Neural progenitor cell (in vitro differentiated cells): ENCODE results near the gene TNIP2. TPM values are rescaled to one million over a fixed set of nuclear protein-coding genes. Genes with fewer than 3 reads are reported as not detected.

Experiments
- DNase-seq: peaks from one replicate; pipeline ENCODE4 v3.0.0-alpha.2; 2016; ENCODE audit warnings: low spot score
- H2AFZ ChIP-seq: fragments of 200-600 bp; sonication (generic); replicated peaks from 2 replicates; pipeline ENCODE4 v1.6.1; 2016; ENCODE audit warnings: antibody characterized with exemption
- H3F3A ChIP-seq: fragments of 200-600 bp; sonication (generic); 2 replicates; pipeline ENCODE4 v1.6.1; 2016; ENCODE audit warnings: antibody characterized with exemption, low read depth
- H3K27ac ChIP-seq: fragments of 200-600 bp; sonication (generic); 2 replicates; pipeline ENCODE4 v1.5.1; 2016; ENCODE audit warnings: mild to moderate bottlenecking
- H3K27me3 ChIP-seq: fragments of 200-600 bp; sonication (generic); 2 replicates; pipeline ENCODE4 v1.6.1; 2016; ENCODE audit warnings: mild to moderate bottlenecking, moderate library complexity
- H3K36me3 ChIP-seq: fragments of 200-600 bp; sonication (generic); 2 replicates; pipeline ENCODE4 v1.5.1; 2016
- H3K4me1 ChIP-seq: fragments of 200-600 bp; sonication (generic); 2 replicates; pipeline ENCODE4 v1.6.1; 2016; ENCODE audit warnings: mixed run types
- H3K4me2 ChIP-seq: fragments of 200-600 bp; sonication (generic); 2 replicates; pipeline ENCODE4 v1.6.1; 2016
- H3K4me3 ChIP-seq: fragments of 200-600 bp; sonication (generic); 2 replicates; pipeline ENCODE4 v1.5.1; 2016
- H3K79me2 ChIP-seq: fragments of 200-600 bp; sonication (generic); 2 replicates; pipeline ENCODE4 v1.6.1; 2016; ENCODE audit warnings: low read depth
- H3K9ac ChIP-seq: fragments of 200-600 bp; sonication (generic); 2 replicates; pipeline ENCODE4 v1.6.1; 2016
- H3K9me3 ChIP-seq: fragments of 200-600 bp; sonication (generic); 2 replicates; pipeline ENCODE4 v1.5.1; 2016; ENCODE audit warnings: low read depth
- H4K20me1 ChIP-seq: fragments of 200-600 bp; sonication (generic); 2 replicates; pipeline ENCODE4 v1.6.1; 2016; ENCODE audit warnings: low read depth
- H3K27ac Mint-ChIP-seq: 3 replicates; pipeline ENCODE4 v1.8.0; 2021; ENCODE audit warnings: mixed read lengths
- H3K27me3 Mint-ChIP-seq: 2 replicates; pipeline ENCODE4 v1.8.0; 2022; ENCODE audit warnings: low read depth, mild to moderate bottlenecking, inconsistent platforms, moderate library complexity, mixed read lengths; ENCODE audit not compliant: insufficient read depth
- H3K36me3 Mint-ChIP-seq: 3 replicates; pipeline ENCODE4 v1.8.0; 2021; ENCODE audit warnings: mixed read lengths
- H3K4me1 Mint-ChIP-seq: 3 replicates; pipeline ENCODE4 v1.8.0; 2021; ENCODE audit warnings: mixed read lengths
- H3K4me3 Mint-ChIP-seq: 3 replicates; pipeline ENCODE4 v1.8.0; 2021; ENCODE audit warnings: mild to moderate bottlenecking, moderate library complexity, mixed read lengths
- H3K9me3 Mint-ChIP-seq: 3 replicates; pipeline ENCODE4 v1.8.0; 2020; ENCODE audit warnings: mixed read lengths
- CTCF ChIP-seq: fragments of 200-600 bp; sonication (generic); IDR thresholded peaks from 2 replicates; pipeline ENCODE4 v1.5.1; 2017; ENCODE audit warnings: antibody characterized with exemption, mild to moderate bottlenecking
- EZH2 ChIP-seq: fragments of 200-600 bp; sonication (generic); IDR thresholded peaks from 2 replicates; pipeline ENCODE4 v1.6.1; 2017; ENCODE audit warnings: antibody characterized with exemption, mild to moderate bottlenecking, moderate library complexity
- EZH2phosphoT487 ChIP-seq: fragments of 200-600 bp; sonication (generic); IDR thresholded peaks from 2 replicates; pipeline ENCODE4 v1.6.1; 2017; ENCODE audit warnings: antibody characterized with exemption
- total RNA-seq: library from RNA; depleted of rRNA; stranded (reverse); fragments of >200 nt; gene quantifications from 2 replicates; pipeline ENCODE4 v1.2.3, GENCODE V29; 2015; ENCODE audit warnings: low replicate concordance

Gene TNIP2
- total RNA-seq, 1 donor from 2014 or later = 24.5 TPM

- H4K20me1 ChIP-seq = no peaks in the 10 kb centered on the region
- H3K4me3 ChIP-seq = no peak overlapping the region
- Mint-ChIP-seq H3K9me3 (no peaks in the 10 kb centered on the region), H3K27me3 (peaks cover 4% of the 10 kb centered on the region), H3K4me1 (no peaks in the 10 kb centered on the region), H3K36me3 (peaks cover 11% of the 10 kb centered on the region), H3K27ac (no peak overlapping the region), H3K4me3 (no peak overlapping the region)
- H3F3A ChIP-seq = peaks cover 14% of the 10 kb centered on the region
- no peak overlapping the region for H3K27ac ChIP-seq
- H3K4me1 ChIP-seq = no peaks in the 10 kb centered on the region
- H3K4me2 ChIP-seq = no peak overlapping the region
- H3K9me3 ChIP-seq = no peaks in the 10 kb centered on the region
- no peak overlapping the region for H3K9ac ChIP-seq
- no peaks in the 10 kb centered on the region for H3K79me2 ChIP-seq
- H3K36me3 ChIP-seq = no peaks in the 10 kb centered on the region
- DNase-seq = no peak
- H3K27me3 ChIP-seq = no peaks in the 10 kb centered on the region
- H2AFZ ChIP-seq = no peak overlapping the region
- TF ChIP-seq CTCF (no peak), EZH2phosphoT487 (no peak), EZH2 (no peak)
Observed at GRCh38 chr4:2725380-2725779, 30.8 kb downstream of the TNIP2 start.

- H3K27me3 ChIP-seq = no peaks in the 10 kb centered on the region
- H3K4me2 ChIP-seq = no peak overlapping the region
- Mint-ChIP-seq H3K36me3 (peaks cover 15% of the 10 kb centered on the region), H3K9me3 (no peaks in the 10 kb centered on the region), H3K4me3 (no peak overlapping the region), H3K4me1 (no peaks in the 10 kb centered on the region), H3K27ac (no peak overlapping the region), H3K27me3 (peaks cover 3% of the 10 kb centered on the region)
- H3K9me3 ChIP-seq = no peaks in the 10 kb centered on the region
- no peaks in the 10 kb centered on the region for H4K20me1 ChIP-seq
- DNase-seq = no peak
- TF ChIP-seq EZH2 (no peak), EZH2phosphoT487 (no peak), CTCF (no peak)
- no peak overlapping the region for H3K4me3 ChIP-seq
- no peak overlapping the region for H3K9ac ChIP-seq
- no peaks in the 10 kb centered on the region for H3K4me1 ChIP-seq
- H3K36me3 ChIP-seq = peaks cover 4% of the 10 kb centered on the region
- H2AFZ ChIP-seq = no peak overlapping the region
- H3K27ac ChIP-seq = no peak overlapping the region
- H3F3A ChIP-seq = peaks cover 14% of the 10 kb centered on the region
- H3K79me2 ChIP-seq = no peaks in the 10 kb centered on the region
Observed at GRCh38 chr4:2723751-2724150, 32.4 kb downstream of the TNIP2 start.

GRCh38 chr4:2722033-2722432 is 34.1 kb downstream of the TNIP2 start:
- TF ChIP-seq EZH2 = no peak
- Histone ChIP-seq H3K4me1 (no peaks in the 10 kb centered on the region), H3F3A (peaks cover 14% of the 10 kb centered on the region), H4K20me1 (no peaks in the 10 kb centered on the region), H3K36me3 (peaks cover 4% of the 10 kb centered on the region), H3K9me3 (no peaks in the 10 kb centered on the region), H2AFZ (no peak overlapping the region), H3K27ac (no peak overlapping the region), H3K79me2 (no peaks in the 10 kb centered on the region), H3K4me3 (no peak overlapping the region), H3K4me2 (no peak overlapping the region), H3K27me3 (no peaks in the 10 kb centered on the region), H3K9ac (no peak overlapping the region)
- DNase-seq = no peak
- Mint-ChIP-seq H3K27ac (peak overlapping the region; percentile 10), H3K27me3 (peaks cover 3% of the 10 kb centered on the region), H3K4me3 (no peak overlapping the region), H3K9me3 (no peaks in the 10 kb centered on the region), H3K36me3 (peaks cover 18% of the 10 kb centered on the region), H3K4me1 (no peaks in the 10 kb centered on the region)

GRCh38 chr4:2721586-2721985 is 34.5 kb downstream of the TNIP2 start:
- peaks cover 4% of the 10 kb centered on the region for H3K36me3 ChIP-seq

More at GRCh38 chr4:2721586-2721985, 34.5 kb downstream of the TNIP2 start:
- H3K27me3 ChIP-seq = no peaks in the 10 kb centered on the region
- Mint-ChIP-seq H3K9me3 (no peaks in the 10 kb centered on the region), H3K27ac (no peak overlapping the region), H3K4me1 (no peaks in the 10 kb centered on the region), H3K36me3 (peaks cover 18% of the 10 kb centered on the region), H3K4me3 (no peak overlapping the region), H3K27me3 (peaks cover 3% of the 10 kb centered on the region)
- H3K4me2 ChIP-seq = no peak overlapping the region
- H3K27ac ChIP-seq = no peak overlapping the region
- no peak overlapping the region for H3K9ac ChIP-seq
- TF ChIP-seq CTCF = no peak
- TF ChIP-seq EZH2phosphoT487 = no peak
- no peak for TF ChIP-seq EZH2
- H4K20me1 ChIP-seq = no peaks in the 10 kb centered on the region
- H2AFZ ChIP-seq = no peak overlapping the region
- no peak overlapping the region for H3K4me3 ChIP-seq
- no peaks in the 10 kb centered on the region for H3K4me1 ChIP-seq
- peaks cover 14% of the 10 kb centered on the region for H3F3A ChIP-seq
- no peaks in the 10 kb centered on the region for H3K79me2 ChIP-seq
- DNase-seq = no peak
- H3K9me3 ChIP-seq = no peaks in the 10 kb centered on the region
